ENCODE results near the gene GNA14.

The GNA14 gene

DNA sequence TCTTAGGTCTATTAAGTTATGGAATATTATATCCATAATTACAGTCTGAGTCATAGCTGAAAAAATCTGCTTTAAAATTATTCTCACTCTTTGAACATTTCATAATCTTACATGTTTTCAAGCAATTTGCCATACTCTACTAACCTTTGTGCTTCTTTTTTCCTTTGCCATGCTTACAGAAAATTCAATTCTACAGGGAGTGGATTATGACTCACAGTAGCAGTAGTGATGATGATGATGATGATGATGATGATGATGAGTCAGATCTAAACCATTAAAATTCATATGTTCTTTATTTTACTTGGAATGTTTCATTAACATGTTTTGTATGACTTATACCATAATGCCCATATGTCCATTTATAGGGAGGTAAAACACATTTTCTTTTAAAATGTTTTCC is 263.7 kb downstream of the GNA14 start:
- DNase-seq, result no peak

DNA sequence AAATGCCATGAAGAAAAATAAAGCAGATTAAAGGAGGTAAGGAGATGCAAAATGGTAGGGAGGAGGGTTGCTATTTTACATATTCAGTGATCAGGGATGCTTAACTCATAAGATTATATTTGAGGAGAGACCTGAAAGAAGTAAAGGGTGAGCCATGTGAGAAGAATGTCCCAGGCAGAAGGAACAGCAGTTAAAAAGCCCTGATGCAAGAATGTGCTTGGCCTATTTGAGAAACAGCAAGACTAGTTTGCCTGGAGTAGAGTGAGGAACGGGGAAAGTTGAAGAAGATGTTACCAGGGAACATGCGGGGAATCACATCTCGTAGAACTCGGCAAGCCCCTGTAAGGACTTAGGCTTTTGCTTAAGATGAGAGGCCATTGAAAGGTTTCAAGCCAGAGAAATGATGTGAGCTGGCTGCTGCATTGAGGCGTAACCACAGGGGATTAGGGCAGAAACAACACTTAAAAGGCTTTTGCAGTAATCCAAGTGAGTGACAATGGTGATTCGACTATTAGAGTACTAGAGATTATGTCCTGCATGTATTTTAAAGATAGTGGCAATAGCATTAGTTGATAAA is 272.1 kb downstream of the GNA14 start:
- DNase-seq, result no peak

DNA sequence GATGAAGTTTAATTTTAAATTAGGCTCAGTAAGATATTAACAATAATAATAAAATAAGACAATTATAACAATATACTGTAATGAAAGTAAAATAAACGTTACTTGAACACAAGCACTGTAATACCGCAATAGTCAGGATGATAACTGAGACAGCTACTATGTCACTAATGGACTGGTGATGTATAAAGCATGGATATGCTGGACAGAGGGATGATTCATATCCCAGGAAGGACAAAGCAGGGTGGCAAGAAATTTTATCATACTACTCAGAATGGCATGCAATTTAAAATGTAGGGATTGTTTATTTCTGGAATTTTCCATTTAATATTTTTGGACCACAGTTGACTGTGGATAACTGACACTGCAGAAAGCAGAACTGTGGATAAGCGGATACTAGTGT is 273.9 kb downstream of the GNA14 start:
- no peak for DNase-seq

All from activated gamma-delta T cell treated with Interleukin-2 at 50 U/mL for 16 hours (primary cell).